Gastroesophageal sphincter (tissue), 4 donors: ENCODE results near the gene FMNL3. TPM values are rescaled to one million over a fixed set of nuclear protein-coding genes. Genes with fewer than 3 reads are reported as not detected.

Source experiments
- ATAC-seq: fragments of 150-250 bp; one replicate; pipeline ENCODE4 v1.9.1; 2016; ENCODE audit warnings: mild to moderate bottlenecking, moderate library complexity
- H3K27ac ChIP-seq, 4 donors: fragments of 200-600 bp; sonication (generic) in 3 of 4; 1 replicate in 3 of 4; 2 replicates in 1 of 4; pipeline ENCODE4 v1.5.1; 2016 to 2019
- H3K27me3 ChIP-seq: fragments of 200-600 bp; sonication (generic); one replicate; pipeline ENCODE4 v1.5.1; 2019
- H3K36me3 ChIP-seq, 2 donors: fragments of 200-600 bp; sonication (generic); one replicate each; pipeline ENCODE4 v1.5.1; 2019; ENCODE audit warnings: control low read depth in 1 of 2
- H3K4me1 ChIP-seq, 3 donors: fragments of 200-600 bp; sonication (generic); 1 replicate in 2 of 3; 2 replicates in 1 of 3; pipeline ENCODE4 v1.5.1; 2016 to 2019; ENCODE audit warnings: control low read depth in 2 of 3
- H3K4me3 ChIP-seq, 2 donors: fragments of 200-600 bp; sonication (generic); one replicate each; pipeline ENCODE4 v1.5.1; 2019; ENCODE audit warnings: mild to moderate bottlenecking in 1 of 2, moderate library complexity in 1 of 2
- H3K9me3 ChIP-seq, 3 donors: fragments of 200-600 bp; sonication (generic); one replicate each; pipeline ENCODE4 v1.5.1; 2017 to 2019; ENCODE audit warnings: control low read depth in 2 of 3
- EP300 ChIP-seq: sonication (generic); formaldehyde crosslinking; IDR thresholded peaks from one replicate; pipeline ENCODE4 v1.6.1; 2017; ENCODE audit warnings: antibody characterized with exemption, mild to moderate bottlenecking
- POLR2A ChIP-seq, 2 donors: fragments of 450-650 bp; IDR thresholded peaks; one replicate each; pipeline ENCODE4 v1.6.1; 2017; ENCODE audit warnings: antibody characterized with exemption in 2 of 2, mild to moderate bottlenecking in 2 of 2, moderate library complexity in 1 of 2
- POLR2AphosphoS5 ChIP-seq: sonication (generic); formaldehyde crosslinking; IDR thresholded peaks from one replicate; pipeline ENCODE4 v1.6.1; 2017; ENCODE audit warnings: antibody characterized with exemption
- WGBS, 2 donors: methylation state at CpG; one replicate each; pipeline ENCODE4 v1.1.5; 2018; ENCODE audit warnings: low coverage in 1 of 2; 5-methylcytosine and 5-hydroxymethylcytosine counted together
- total RNA-seq, 4 donors: library from RNA; depleted of rRNA; stranded (reverse); fragments of >200 nt; gene quantifications; one replicate each; pipeline ENCODE4 v1.1.0, GENCODE V29; 2016
- TF ChIP-seq, protein P1 (sequence below), 4 experiments: fragments of 200-600 bp in 2 of 4; fragments of 450-650 bp in 2 of 4; sonication (generic) in 1 of 4; IDR thresholded peaks; one replicate each; pipeline ENCODE4 v1.5.1; 2017 to 2019; ENCODE audit warnings: antibody characterized with exemption in 4 of 4, mild to moderate bottlenecking in 2 of 4, moderate library complexity in 2 of 4

The FMNL3 gene, protein sequence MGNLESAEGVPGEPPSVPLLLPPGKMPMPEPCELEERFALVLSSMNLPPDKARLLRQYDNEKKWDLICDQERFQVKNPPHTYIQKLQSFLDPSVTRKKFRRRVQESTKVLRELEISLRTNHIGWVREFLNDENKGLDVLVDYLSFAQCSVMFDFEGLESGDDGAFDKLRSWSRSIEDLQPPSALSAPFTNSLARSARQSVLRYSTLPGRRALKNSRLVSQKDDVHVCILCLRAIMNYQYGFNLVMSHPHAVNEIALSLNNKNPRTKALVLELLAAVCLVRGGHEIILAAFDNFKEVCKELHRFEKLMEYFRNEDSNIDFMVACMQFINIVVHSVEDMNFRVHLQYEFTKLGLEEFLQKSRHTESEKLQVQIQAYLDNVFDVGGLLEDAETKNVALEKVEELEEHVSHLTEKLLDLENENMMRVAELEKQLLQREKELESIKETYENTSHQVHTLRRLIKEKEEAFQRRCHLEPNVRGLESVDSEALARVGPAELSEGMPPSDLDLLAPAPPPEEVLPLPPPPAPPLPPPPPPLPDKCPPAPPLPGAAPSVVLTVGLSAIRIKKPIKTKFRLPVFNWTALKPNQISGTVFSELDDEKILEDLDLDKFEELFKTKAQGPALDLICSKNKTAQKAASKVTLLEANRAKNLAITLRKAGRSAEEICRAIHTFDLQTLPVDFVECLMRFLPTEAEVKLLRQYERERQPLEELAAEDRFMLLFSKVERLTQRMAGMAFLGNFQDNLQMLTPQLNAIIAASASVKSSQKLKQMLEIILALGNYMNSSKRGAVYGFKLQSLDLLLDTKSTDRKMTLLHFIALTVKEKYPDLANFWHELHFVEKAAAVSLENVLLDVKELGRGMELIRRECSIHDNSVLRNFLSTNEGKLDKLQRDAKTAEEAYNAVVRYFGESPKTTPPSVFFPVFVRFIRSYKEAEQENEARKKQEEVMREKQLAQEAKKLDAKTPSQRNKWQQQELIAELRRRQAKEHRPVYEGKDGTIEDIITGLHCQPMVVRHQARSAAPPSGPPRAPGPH
- total RNA-seq: 10 to 100 TPM; 10.4 to 15.4 (median 12.6) TPM

DNA sequence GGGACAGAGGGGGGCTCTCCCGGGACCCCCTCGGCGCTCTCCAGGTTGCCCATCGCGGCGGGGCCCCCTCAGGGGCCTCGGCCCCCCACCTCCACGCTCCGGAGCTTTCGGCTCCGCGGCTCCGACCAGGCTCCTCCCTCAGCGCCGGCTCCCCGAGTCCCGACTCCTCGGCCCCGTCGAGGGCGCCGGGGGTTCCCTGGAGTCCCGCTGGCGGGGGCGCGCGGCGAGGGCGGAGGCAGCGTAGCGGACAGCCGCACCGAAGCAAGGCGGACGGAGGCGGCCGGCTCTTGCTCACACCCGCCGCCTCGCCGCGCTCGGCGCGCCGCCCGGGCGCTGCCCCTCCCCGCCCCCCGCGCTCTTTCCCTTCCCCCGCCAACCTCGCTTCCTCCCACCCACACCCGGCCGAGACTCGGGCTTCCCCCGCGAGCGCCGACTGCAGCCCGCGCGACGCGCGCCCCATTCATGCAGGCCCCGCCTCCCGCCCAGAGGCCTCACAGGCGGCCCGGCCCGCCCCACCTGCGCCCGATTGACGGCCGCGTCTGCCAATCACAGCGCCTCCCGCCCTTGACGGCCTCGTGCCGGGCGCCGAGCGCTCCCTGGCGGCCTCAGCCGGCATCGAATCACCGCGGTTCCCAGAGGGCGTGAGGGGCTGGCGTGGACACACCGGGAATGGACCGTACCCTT is at the start of gene FMNL3:
Gene FMNL3, minus strand, starts transcription at position 278 of the 684 bp plus-strand sequence. Its CDS starts 225 bp downstream, at position 53.
- Histone ChIP-seq H3K27ac (peak within 1 kb of the TSS; percentile 12 to 93 (median 87)), H3K4me1 (peaks cover 0 to 48% (median 4%) of the 10 kb centered on the region in 3 donors), H3K36me3 (no peaks in the 10 kb centered on the region), H3K27me3 (no peaks in the 10 kb centered on the region), H3K4me3 (peak within 1 kb of the TSS; percentile 50 to 88), H3K9me3 (no peaks in the 10 kb centered on the region)
- ATAC-seq: peak; percentile 98
- TF ChIP-seq POLR2AphosphoS5 (peak; percentile 36), POLR2A (IDR thresholded peaks at IDR 0.05) (peak; percentile 10 to 52), EP300 (no peak)
- TF ChIP-seq, protein P1, sequence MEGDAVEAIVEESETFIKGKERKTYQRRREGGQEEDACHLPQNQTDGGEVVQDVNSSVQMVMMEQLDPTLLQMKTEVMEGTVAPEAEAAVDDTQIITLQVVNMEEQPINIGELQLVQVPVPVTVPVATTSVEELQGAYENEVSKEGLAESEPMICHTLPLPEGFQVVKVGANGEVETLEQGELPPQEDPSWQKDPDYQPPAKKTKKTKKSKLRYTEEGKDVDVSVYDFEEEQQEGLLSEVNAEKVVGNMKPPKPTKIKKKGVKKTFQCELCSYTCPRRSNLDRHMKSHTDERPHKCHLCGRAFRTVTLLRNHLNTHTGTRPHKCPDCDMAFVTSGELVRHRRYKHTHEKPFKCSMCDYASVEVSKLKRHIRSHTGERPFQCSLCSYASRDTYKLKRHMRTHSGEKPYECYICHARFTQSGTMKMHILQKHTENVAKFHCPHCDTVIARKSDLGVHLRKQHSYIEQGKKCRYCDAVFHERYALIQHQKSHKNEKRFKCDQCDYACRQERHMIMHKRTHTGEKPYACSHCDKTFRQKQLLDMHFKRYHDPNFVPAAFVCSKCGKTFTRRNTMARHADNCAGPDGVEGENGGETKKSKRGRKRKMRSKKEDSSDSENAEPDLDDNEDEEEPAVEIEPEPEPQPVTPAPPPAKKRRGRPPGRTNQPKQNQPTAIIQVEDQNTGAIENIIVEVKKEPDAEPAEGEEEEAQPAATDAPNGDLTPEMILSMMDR (IDR thresholded peaks at IDR 0.05): peak; percentile 96 to 99 (median 99)
- WGBS, 2 donors: no CpG with 5 or more reads among the region's 93 CpGs

DNA sequence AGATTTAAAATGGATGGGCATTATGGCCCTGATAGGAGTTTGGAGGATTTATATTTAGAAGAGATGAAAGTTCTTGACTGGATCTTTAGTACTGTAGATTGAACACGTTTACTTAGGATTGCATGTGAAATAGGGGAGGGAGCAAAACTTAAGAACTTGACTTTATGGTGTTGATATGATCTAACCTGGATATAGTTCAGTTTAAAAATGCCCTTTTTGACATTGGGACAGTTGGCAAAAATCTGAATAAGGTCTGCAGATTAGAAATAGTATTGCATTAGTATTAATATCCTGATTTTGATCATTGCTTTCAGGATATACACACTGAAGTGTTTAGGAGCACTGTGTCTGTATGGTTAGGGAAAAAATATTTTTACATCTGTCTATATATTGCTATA is 43.8 kb upstream of the FMNL3 start:
- ATAC-seq: no peak
- Histone ChIP-seq H3K4me3 (no peak overlapping the region), H3K4me1 (peaks cover 23 to 96% (median 36%) of the 10 kb centered on the region in 3 donors), H3K27ac (no peak overlapping the region), H3K9me3 (no peaks in the 10 kb centered on the region), H3K27me3 (no peaks in the 10 kb centered on the region), H3K36me3 (peaks cover 5 to 35% of the 10 kb centered on the region in 2 donors)
- WGBS, 2 donors: 0% methylated on average over 1 of the region's 1 CpG
- no peak for TF ChIP-seq POLR2A (IDR thresholded peaks at IDR 0.05)
- TF ChIP-seq, protein P1 (IDR thresholded peaks at IDR 0.05): no peak
- no peak for TF ChIP-seq EP300
- TF ChIP-seq POLR2AphosphoS5: no peak

DNA sequence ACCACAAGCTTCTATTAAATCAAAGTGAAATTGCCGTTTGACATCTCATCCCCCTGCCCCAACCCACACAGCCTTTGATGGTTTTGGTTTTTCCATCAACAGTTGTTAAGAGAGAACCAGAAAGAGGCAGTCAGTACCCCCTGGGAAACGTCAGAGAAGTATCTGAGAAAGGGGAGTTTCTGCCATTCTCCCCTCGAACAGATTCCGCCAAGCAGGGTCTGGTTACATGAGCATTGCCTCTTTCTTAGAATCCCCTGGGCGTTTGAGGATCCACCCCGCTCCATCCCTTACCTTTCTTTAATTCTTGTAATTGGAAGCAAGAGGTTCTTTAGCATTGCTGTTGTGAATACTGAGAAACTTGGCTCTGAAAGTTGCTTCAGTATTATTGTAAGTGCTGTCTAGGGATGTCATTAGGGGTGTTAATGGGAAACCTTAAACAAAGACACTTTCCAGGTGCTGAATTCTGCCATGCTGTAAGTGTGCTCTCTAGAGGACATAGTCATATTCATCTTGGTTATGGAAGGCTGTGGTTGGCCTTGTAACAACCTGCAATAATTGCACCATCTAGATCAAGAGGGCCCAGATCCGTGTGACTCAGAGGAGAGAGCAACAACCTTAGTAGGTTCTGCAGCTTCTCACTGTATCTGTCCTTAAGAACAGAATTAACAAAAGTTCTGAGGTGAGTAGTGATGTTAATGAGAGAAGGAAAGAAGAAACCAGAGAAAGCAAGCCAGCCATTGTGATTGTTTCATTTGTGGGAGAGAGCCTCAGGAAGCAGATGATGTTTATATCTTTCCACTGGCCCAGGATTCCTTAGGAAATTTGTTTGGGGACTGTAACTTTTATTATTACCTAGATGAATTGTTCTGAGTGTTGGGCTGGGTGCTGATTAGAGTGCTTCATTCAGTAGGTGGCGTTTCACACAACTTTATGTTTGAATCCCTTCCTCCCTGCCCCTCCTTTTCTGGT is 43.1 kb upstream of the FMNL3 start:
- TF ChIP-seq EP300 (no peak), POLR2AphosphoS5 (peak; percentile 8), POLR2A (IDR thresholded peaks at IDR 0.05) (no peak)
- TF ChIP-seq, protein P1 (IDR thresholded peaks at IDR 0.05): peak in 1 of 4 experiments; percentile 2
- no peaks in the 10 kb centered on the region for H3K27me3 ChIP-seq
- peaks cover 23 to 100% (median 36%) of the 10 kb centered on the region in 3 donors for H3K4me1 ChIP-seq
- H3K36me3 ChIP-seq: peaks cover 0 to 29% of the 10 kb centered on the region in 2 donors
- H3K4me3 ChIP-seq: no peak overlapping the region
- H3K27ac ChIP-seq: no peak overlapping the region
- ATAC-seq: peak; percentile 63
- 24 to 43% methylated on average over 5 to 6 of the region's 8 CpGs for WGBS, 2 donors
- no peaks in the 10 kb centered on the region for H3K9me3 ChIP-seq

DNA sequence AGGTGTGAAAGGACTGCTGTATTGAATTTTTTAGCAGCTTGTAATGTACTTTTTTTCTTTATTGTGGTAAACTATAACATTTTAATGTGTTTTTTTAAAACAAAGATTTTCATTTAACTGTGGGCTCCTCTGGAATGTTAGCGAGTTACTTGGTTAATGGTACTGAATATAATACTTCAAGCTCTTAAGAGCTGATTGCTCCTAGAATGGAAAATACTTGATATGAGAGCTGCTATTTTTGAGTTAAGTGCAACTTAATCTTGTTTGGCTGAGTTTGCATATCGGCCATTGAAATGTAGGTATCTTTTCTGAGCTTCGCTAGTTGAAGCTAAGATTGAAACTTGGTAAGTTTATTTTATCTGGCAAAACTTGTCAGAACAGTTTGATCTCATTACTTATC is 41.6 kb upstream of the FMNL3 start:
- 38 to 42% methylated on average over 3 of the region's 3 CpGs for WGBS, 2 donors
- Histone ChIP-seq H3K4me3 (no peak overlapping the region), H3K27ac (no peak overlapping the region), H3K27me3 (no peaks in the 10 kb centered on the region), H3K4me1 (peaks cover 27 to 100% (median 43%) of the 10 kb centered on the region in 3 donors), H3K36me3 (peaks cover 0 to 14% of the 10 kb centered on the region in 2 donors), H3K9me3 (no peaks in the 10 kb centered on the region)
- TF ChIP-seq POLR2A (IDR thresholded peaks at IDR 0.05) (no peak), EP300 (no peak), POLR2AphosphoS5 (no peak)
- TF ChIP-seq, protein P1 (IDR thresholded peaks at IDR 0.05): no peak
- no peak for ATAC-seq
